ENCODE measurements around the gene MCM10.

GRCh38 chr10:13173616-13174015 is 12.3 kb downstream of the MCM10 start:
- TF ChIP-seq CTCF (IDR thresholded peaks at IDR 0.05) (no peak), POLR2A (IDR thresholded peaks at IDR 0.05) (no peak), POLR2AphosphoS5 (IDR thresholded peaks at IDR 0.05) (no peak), EP300 (IDR thresholded peaks at IDR 0.05) (no peak)
